ENCODE data around the gene AQP4.

Gene AQP4

DNA sequence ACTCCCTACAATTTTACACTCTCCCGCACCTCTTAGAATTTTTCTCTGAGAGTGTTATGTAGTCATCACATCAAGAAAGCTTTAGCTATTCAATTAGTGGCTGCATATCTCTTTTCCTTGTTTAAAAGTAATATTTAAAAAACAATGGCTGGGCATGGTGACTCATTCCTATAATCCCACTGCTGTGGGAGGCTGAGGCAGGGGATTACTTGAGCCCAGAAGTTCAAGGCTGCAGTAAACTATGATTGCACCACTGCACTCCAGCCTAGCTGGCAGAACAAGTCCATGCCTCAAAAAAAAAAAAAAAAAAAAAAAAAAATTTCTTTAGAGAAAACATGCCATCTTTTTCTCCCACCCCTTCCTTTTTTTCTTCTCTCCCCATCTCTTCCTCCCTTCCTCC, 44.3 kb downstream of the AQP4 start:
- Histone ChIP-seq H3K4me1 (ENCODE audit: control insufficient read depth, insufficient read depth, low read length) (no peaks in the 10 kb centered on the region), H3K9me3 (ENCODE audit: control insufficient read depth, insufficient read depth, low read depth, low read length) (no peaks in the 10 kb centered on the region), H3K36me3 (ENCODE audit: control insufficient read depth in 2 of 2, insufficient read depth in 1 of 2, low read length in 2 of 2) (no peaks in the 10 kb centered on the region), H3K27ac (ENCODE audit: extremely low read depth, low read depth, low read length) (no peak overlapping the region), H3K4me3 (ENCODE audit: low read depth, low read length) (no peak overlapping the region)
- ChIA-PET POLR2A (interaction anchor here (0.6 kb wide), 1 partner anchor 145 kb away, joined by 3 read pairs; no protein-coding TSS in a partner anchor), CTCF (no interaction called here)
- TF ChIP-seq PRDM6 (tag by site-specific recombination; IDR thresholded peaks at IDR 0.05) (no peak), ZNF169 (tag by site-specific recombination; IDR thresholded peaks at IDR 0.05) (no peak), ZNF23 (tag by site-specific recombination; IDR thresholded peaks at IDR 0.05; ENCODE audit: borderline replicate concordance) (no peak), ZNF596 (tag by site-specific recombination; IDR thresholded peaks at IDR 0.05) (no peak), ZNF10 (tag by site-specific recombination; IDR thresholded peaks at IDR 0.05) (no peak), PRDM10 (tag by site-specific recombination; IDR thresholded peaks at IDR 0.05) (no peak), ZEB2 (tag by site-specific recombination; IDR thresholded peaks at IDR 0.05) (no peak), ZNF664 (tag by site-specific recombination; IDR thresholded peaks at IDR 0.05) (no peak), ZNF174 (tag by site-specific recombination; IDR thresholded peaks at IDR 0.05) (no peak), ZFP37 (tag by site-specific recombination; IDR thresholded peaks at IDR 0.05) (no peak), ZNF704 (tag by site-specific recombination; IDR thresholded peaks at IDR 0.05) (no peak), ZNF747 (tag by site-specific recombination; IDR thresholded peaks at IDR 0.05) (no peak), ZNF623 (tag by site-specific recombination; IDR thresholded peaks at IDR 0.05) (no peak), ZNF645 (tag by site-specific recombination; IDR thresholded peaks at IDR 0.05) (no peak), ZNF571 (tag by site-specific recombination; IDR thresholded peaks at IDR 0.05) (no peak), ZNF837 (tag by site-specific recombination; IDR thresholded peaks at IDR 0.05) (no peak), ZIC2 (tag by site-specific recombination; IDR thresholded peaks at IDR 0.05) (no peak)
- TF ChIP-seq, protein P1, sequence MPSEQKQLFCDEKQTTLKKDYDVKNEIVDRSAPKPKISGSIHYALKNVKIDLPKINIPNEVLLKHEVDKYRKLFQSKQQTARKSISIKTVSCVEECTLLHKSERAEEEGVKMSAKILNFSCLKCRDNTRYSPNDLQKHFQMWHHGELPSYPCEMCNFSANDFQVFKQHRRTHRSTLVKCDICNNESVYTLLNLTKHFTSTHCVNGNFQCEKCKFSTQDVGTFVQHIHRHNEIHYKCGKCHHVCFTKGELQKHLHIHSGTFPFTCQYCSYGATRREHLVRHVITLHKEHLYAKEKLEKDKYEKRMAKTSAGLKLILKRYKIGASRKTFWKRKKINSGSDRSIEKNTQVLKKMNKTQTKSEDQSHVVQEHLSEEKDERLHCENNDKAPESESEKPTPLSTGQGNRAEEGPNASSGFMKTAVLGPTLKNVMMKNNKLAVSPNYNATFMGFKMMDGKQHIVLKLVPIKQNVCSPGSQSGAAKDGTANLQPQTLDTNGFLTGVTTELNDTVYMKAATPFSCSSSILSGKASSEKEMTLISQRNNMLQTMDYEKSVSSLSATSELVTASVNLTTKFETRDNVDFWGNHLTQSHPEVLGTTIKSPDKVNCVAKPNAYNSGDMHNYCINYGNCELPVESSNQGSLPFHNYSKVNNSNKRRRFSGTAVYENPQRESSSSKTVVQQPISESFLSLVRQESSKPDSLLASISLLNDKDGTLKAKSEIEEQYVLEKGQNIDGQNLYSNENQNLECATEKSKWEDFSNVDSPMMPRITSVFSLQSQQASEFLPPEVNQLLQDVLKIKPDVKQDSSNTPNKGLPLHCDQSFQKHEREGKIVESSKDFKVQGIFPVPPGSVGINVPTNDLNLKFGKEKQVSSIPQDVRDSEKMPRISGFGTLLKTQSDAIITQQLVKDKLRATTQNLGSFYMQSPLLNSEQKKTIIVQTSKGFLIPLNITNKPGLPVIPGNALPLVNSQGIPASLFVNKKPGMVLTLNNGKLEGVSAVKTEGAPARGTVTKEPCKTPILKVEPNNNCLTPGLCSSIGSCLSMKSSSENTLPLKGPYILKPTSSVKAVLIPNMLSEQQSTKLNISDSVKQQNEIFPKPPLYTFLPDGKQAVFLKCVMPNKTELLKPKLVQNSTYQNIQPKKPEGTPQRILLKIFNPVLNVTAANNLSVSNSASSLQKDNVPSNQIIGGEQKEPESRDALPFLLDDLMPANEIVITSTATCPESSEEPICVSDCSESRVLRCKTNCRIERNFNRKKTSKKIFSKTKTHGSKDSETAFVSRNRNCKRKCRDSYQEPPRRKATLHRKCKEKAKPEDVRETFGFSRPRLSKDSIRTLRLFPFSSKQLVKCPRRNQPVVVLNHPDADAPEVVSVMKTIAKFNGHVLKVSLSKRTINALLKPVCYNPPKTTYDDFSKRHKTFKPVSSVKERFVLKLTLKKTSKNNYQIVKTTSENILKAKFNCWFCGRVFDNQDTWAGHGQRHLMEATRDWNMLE (tag by site-specific recombination; conservative IDR thresholded peaks at IDR 0.05; ENCODE audit: low read depth) = no peak
